ENCODE results near the gene IFI16. TPM values are rescaled to one million over a fixed set of nuclear protein-coding genes. Genes with fewer than 3 reads are reported as not detected.

The IFI16 gene
- total and polyA plus RNA-seq, 2 donors (not counting 3 experiments of a cell fraction or from before 2014, with no cell fraction given): 52.8 to 183 TPM

- H2AFZ ChIP-seq (ENCODE audit: low read depth, low read length): no peak overlapping the region
- intact Hi-C loops (cut with micrococcal nuclease) (no loop called here), dilution Hi-C loops (cut with MboI; ENCODE audit: extremely low pct_ligation_motif_present, low sequenced_read_pairs) (no loop called here)
- H3K9ac ChIP-seq (replicated peaks; ENCODE audit: extremely low read depth, insufficient read depth, low read length): no peak overlapping the region
- H3K9me3 ChIP-seq (replicated peaks; ENCODE audit: control insufficient read depth, insufficient read depth, low read length): no peaks in the 10 kb centered on the region
- POLR2A ChIA-PET: no interaction called here
- no peaks in the 10 kb centered on the region for H3K36me3 ChIP-seq (ENCODE audit: control insufficient read depth in 2 of 2, extremely low read depth in 1 of 2, insufficient read depth in 2 of 2, low read length in 2 of 2)
- H3K79me2 ChIP-seq (ENCODE audit: control insufficient read depth, insufficient read depth, low read length): no peaks in the 10 kb centered on the region
- FAIRE-seq (no peak), DNase-seq (ENCODE audit: low read depth, low spot score) (no peak)
- no peaks in the 10 kb centered on the region for H4K20me1 ChIP-seq (replicated peaks; ENCODE audit: control insufficient read depth, extremely low read depth, insufficient read depth, low read length)
- H3K4me1 ChIP-seq (ENCODE audit: control insufficient read depth, extremely low read depth, insufficient read depth, low read length): no peaks in the 10 kb centered on the region
- H3K4me3 ChIP-seq (replicated peaks in 1 of 3; ENCODE audit: insufficient read depth in 1 of 3, low read depth in 1 of 3, low read length in 3 of 3): no peak overlapping the region
- CTCF ChIA-PET: no interaction called here
- peaks cover 15 to 41% of the 10 kb centered on the region in 2 experiments for H3K27me3 ChIP-seq (ENCODE audit: control insufficient read depth in 2 of 2, insufficient read depth in 2 of 2, low read length in 2 of 2)
- BruUV-seq (replicated peaks): no TSS peak
- no peaks in the 10 kb centered on the region for H3K9me1 ChIP-seq (replicated peaks; ENCODE audit: control insufficient read depth, extremely low read depth, insufficient read depth, low read length)
- H3K4me2 ChIP-seq (ENCODE audit: insufficient read depth, low read length): no peak overlapping the region
- no peak for TF ChIP-seq GATA2 (IDR thresholded peaks at IDR 0.05; ENCODE audit: insufficient read depth, insufficient read length, low read depth, low read length)
- no peak for TF ChIP-seq CTCF (IDR thresholded peaks at IDR 0.05; ENCODE audit: extremely low read depth in 1 of 2, insufficient read depth in 1 of 2, low read depth in 1 of 2, low read length in 2 of 2)
- no peak for TF ChIP-seq FOS (IDR thresholded peaks at IDR 0.05; ENCODE audit: borderline replicate concordance, insufficient read depth, low read length)
- TF ChIP-seq MAX (IDR thresholded peaks at IDR 0.05; ENCODE audit: insufficient read depth, insufficient read length): no peak
- no peak for TF ChIP-seq EZH2 (IDR thresholded peaks at IDR 0.05; ENCODE audit: borderline replicate concordance, low read depth, low read length, severe bottlenecking)
- TF ChIP-seq MYC (IDR thresholded peaks at IDR 0.05; ENCODE audit: low read depth, low read length): no peak
- TF ChIP-seq POLR2AphosphoS5 (IDR thresholded peaks at IDR 0.05; ENCODE audit: insufficient read depth, low read depth, low read length): no peak
- no peak for TF ChIP-seq JUN (IDR thresholded peaks at IDR 0.05; ENCODE audit: borderline replicate concordance, insufficient read depth, insufficient read length, low read depth)
- H3K27ac ChIP-seq (ENCODE audit: insufficient read depth, low read depth, low read length): no peak overlapping the region
Observed at GRCh38 chr1:159079525-159079924, 69.8 kb downstream of the IFI16 start.

Data from endothelial cell of umbilical vein (primary cell).